Stimulated activated CD8-positive, alpha-beta memory T cell treated with anti-CD3 and anti-CD28 coated beads, Interleukin-4, amount 100 ng/mL, for 48 hours (primary cell): ENCODE measurements around the gene GAS6.
"Not testable (repeated sequence)": the region's sequence is repeated elsewhere in the genome, so short reads cannot be mapped to it uniquely, and the experiment has no call there.

ENCODE experiments used
- DNase-seq: peaks from one replicate; pipeline ENCODE4 v3.0.0-alpha.2; 2020

The GAS6 gene

GRCh38 chr13:113835461-113836270 lies 28.2 kb downstream of the GAS6 start:
- DNase-seq: no peak

- no peak for DNase-seq
These were observed 29.2 kb downstream of the GAS6 start for GRCh38 chr13:113834496-113835200.

GRCh38 chr13:113834006-113834405 lies 29.9 kb downstream of the GAS6 start:
- not testable (repeated sequence) for DNase-seq

GRCh38 chr13:113833111-113833830 lies 30.6 kb downstream of the GAS6 start:
- no peak for DNase-seq

DNA sequence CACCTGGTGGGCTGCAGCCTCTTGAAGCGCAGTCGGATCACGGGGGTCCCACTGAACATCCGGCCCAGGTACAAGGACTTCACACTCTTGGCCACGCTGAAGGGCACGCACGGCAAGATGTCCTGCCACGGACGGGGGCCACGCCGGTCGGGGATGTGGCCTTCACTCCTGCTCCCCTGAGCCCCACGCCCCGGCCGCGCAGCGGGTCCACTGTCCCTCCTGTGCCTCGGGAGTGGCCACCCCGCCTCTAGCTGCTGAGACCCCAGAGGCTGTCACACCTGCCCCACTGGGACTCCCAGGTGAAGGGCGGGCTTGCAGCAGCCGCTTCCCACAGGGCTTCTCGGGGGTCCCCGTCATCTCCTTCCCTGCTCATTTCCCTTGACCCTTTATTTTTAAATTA lies 31.2 kb downstream of the GAS6 start:
- DNase-seq: no peak

GRCh38 chr13:113832205-113832604 lies 31.7 kb downstream of the GAS6 start:
- no peak for DNase-seq

GRCh38 chr13:113831061-113831460 lies 32.8 kb downstream of the GAS6 start:
- DNase-seq: no peak

GRCh38 chr13:113830426-113830950 lies 33.4 kb downstream of the GAS6 start:
- DNase-seq: not testable (repeated sequence)

- no peak for DNase-seq
These were observed 35.5 kb downstream of the GAS6 start for GRCh38 chr13:113828282-113828825.

DNA sequence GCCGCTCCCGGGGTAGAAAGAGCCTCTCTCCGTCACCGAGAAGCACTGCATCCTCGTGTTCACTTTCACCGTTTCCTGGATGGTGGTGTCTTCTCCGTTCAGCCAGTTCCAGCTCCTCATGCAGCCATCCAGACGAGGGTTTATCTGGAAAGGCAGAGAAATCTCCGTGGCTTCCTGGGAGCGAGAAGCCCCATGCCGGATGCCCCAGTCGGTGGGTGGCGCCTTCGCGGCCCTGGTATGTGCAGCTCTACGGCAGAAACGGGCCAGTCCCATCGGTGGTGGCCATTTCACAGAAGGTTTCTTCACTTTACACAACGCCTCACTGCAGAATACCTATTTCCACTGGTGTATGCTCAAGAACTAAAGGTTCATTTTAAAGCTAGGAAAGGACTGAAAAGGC lies 36.9 kb downstream of the GAS6 start:
- no peak for DNase-seq

GRCh38 chr13:113826446-113826845 lies 37.4 kb downstream of the GAS6 start:
- DNase-seq: not testable (repeated sequence)

DNA sequence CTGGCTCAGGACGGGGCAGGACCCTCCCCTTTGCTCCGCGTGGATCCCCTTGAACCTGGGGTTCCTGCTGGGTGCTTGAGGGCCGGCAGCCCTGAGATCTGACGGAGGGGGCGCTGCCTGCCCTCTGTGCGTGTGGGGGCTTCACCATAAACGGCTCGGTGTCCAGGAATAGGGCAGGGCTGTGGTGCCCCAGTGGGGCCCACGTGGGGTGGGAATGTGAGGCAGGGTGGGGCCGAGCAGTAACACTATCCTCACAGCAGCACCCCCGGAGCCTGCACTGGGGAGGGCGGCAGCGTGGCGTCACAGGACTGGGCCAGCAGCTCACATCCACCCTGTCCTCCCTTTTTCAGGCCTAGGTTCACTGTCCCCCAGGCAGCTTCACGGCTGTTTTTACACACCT lies 38.0 kb downstream of the GAS6 start:
- no peak for DNase-seq

- DNase-seq: no peak
These were observed 40.1 kb downstream of the GAS6 start for GRCh38 chr13:113823771-113824170.

DNA sequence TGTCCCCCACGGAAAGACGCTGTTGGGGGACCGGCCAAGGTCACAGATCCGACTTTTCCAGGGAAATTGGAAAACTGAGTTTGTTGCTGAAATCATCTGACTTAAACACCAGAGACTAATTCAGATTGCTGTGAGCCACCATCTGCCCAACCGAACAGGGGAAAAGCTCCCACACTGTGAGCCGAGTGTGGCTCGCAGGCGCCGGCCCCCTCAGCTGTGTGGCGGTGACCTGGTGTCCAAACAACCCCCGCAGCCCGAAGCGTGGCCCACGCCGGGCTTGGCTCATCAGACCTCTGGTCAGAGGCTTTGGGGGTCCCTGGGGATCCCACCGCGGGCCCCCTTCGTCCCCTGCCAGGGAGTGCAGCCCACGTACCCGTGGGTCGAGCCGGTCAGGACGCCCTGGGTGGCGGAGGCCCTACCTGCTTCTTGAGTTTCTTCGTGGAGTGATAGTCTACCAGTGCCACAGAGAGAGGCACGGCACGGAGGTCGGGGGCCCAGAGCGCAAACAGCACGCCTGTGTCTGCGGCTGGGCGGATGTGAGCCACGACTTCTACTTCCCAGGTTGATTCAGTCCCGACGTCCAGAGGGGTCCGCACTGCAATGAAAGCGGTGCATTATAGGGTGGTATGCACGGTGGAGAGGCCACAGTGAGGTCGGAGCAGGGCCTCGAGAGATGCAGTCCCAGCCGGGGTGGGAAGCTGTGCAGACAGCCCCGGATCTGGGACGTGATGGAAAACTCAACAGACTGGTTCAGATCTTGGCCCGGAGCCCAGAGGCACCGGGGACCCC lies 40.7 kb downstream of the GAS6 start:
- no peak for DNase-seq

DNA sequence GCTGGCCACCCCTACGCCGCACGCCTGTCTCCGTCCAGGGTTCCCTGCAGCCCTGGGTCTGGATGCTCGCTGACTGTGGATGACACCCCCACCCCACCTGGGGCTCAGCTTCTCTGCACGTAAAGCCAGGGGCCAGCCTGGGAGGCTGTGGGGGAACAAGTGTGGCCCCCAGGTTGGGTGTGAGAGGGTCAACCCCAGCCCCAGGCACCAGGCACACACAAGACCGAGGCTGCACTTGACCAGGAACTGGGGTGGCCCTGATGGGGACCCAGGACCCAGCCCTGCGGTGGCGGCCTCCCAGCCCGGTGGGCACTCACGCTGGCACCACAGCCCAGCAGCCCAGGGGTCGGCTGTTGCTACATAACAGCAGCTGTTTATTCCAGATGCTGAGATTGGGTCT lies 41.6 kb downstream of the GAS6 start:
- DNase-seq: no peak

- DNase-seq: no peak
These were observed 42.0 kb downstream of the GAS6 start for GRCh38 chr13:113821847-113822246.

DNA sequence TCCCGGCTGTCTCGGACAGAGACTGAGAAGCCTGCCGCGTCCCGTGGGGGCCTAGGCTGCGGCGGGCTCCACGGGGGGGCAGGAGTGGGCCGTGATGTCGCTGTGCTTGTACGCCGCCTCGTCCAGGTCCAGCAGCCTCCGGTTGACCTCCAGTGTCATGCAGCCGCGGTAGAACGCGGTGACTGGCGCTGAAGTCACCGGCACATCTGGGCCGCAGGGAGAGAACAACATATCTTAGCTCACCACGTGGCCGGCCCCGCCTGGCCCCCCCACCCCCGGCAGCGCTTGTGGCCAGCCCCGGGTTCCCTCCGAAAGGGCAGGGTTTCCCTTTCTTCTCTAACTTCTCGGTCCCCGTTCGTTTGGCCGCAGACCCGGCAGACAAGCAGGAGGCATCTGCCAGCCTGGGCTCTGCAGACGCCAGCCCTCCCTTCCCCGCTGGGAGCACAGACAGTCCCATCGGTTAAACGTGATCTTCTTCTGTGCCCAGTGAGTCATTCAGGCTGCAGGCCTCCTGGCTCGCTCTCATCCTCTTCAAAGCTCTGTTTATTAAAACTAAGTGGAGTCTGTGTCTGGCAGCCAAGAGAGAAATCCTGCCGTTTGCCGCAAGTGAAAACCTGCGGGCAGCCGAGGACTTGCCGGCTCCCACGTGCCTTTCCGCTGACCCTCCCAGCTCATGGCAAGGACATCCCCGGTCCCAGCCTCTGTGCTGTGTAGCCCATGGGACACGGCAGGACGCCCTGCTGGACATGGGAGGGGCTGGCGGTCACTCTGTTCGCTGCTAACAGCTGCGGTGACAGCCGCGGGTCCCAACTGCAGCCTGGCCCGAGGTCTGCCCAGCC lies 42.8 kb downstream of the GAS6 start:
- no peak for DNase-seq

- DNase-seq: no peak
These were observed 43.9 kb downstream of the GAS6 start for GRCh38 chr13:113819731-113820715.

DNA sequence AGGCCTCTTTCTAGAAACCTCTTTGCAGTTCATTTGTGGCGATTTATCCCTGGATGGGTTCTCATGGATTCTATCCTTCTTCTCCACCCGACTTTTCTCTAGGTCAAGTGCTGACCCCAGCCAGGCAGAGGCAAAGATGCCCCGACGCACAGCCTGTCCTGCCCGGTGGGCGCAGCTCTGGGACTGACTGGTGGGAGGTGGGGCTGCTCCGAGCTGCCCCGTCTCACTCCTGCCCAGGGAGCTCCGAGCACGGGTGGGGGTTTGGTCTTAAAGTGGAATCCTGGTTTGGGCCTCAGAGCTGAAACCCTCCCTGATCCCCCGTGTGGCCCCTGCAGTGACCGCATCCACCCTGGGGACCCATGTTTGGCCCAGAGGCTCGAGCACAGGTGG lies 44.5 kb downstream of the GAS6 start:
- DNase-seq: no peak

DNA sequence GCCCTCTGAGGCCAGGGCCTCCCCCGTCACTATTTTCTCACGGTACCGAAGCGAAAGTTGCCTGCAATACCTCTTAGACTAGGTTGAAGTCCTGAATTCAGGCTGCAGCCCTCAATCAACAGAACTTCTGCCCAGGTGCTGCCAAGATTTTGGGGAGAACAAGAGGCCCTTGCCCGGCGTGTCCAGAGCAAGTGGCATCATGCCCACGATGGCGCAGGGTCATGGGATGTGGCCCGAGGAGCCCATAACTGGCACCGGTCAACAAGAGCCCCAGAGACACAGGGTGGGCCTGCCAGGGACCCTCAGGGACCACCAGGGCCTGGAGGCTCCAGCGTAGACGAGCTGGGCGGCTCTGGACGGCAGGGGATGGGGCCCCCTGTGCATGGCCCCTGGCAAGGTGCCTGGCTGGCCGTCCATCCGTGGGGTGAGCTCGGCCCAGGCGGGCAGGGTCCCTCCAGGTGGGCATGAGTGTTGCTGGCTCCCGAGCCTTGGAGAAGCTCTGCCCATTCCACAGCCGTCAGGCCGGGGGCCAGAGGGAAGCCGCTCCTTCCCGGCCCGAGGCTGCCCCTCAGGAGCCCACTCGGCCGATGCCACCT lies 45.1 kb downstream of the GAS6 start:
- DNase-seq: no peak
